K562 (cell line): ENCODE measurements around the gene FUT2. TPM values are rescaled to one million over a fixed set of nuclear protein-coding genes. Genes with fewer than 3 reads are reported as not detected.

Experiments used
- ATAC-seq: fragments of 200-7000 bp; cut with Tn5 transposase; 3 replicates; pipeline ENCODE4 v1.9.1; 2020; ENCODE audit warnings: moderate library complexity
- BruUV-seq: library from RNA; stranded (reverse); fragments of 400-500 nt; replicated peaks from 2 replicates; lab custom pipeline; 2021; lab: Mats Ljungman, UMichigan
- CTCF ChIA-PET: fragments of 300-600 bp; formaldehyde crosslinking; extraction: SDS; loops from one replicate; lab custom pipeline; 2021; ENCODE audit warnings: low intra/inter-chr PET ratio; lab: Yijun Ruan, JAX
- POLR2A ChIA-PET: fragments of 300-600, 350-650 bp; sonication (Branson Sonifier 250); formaldehyde crosslinking; extraction: SDS; loops from one replicate; lab custom pipeline; 2021; ENCODE audit warnings: antibody characterized with exemption, inconsistent platforms; lab: Yijun Ruan, JAX
- DNase-seq, 4 experiments: peaks; one replicate each; pipeline versions ENCODE4 v3.0.0 to v3.0.0-alpha.2; 2011 to 2018; ENCODE audit warnings: low spot score in 3 of 4, mixed read lengths in 3 of 4; ENCODE audit errors: extremely low read depth in 1 of 4
- FAIRE-seq: peaks from 2 replicates; lab custom pipeline; 2011; peaks lifted over from hg19 to GRCh38; lab: Jason Lieb, UNC
- H2AFZ ChIP-seq: 2 replicates; pipeline ENCODE4 v1.6.0; 2011; ENCODE audit warnings: low read depth, low read length, control low read depth, inconsistent platforms
- H3K27ac ChIP-seq: fragments of 200-600 bp; 3 replicates; pipeline ENCODE4 v1.8.0; 2011; ENCODE audit warnings: low read depth, mild to moderate bottlenecking, control low read depth, inconsistent platforms, low read length, moderate library complexity, mixed read lengths; ENCODE audit errors: extremely low read depth
- H3K27me3 ChIP-seq, 2 experiments: fragments of 300-600 bp in 1 of 2; 2 replicates in 1 of 2; 3 replicates in 1 of 2; pipeline versions ENCODE4 v1.6.0 to v1.8.0; 2011; ENCODE audit warnings: inconsistent platforms in 2 of 2, low read length in 2 of 2, mild to moderate bottlenecking in 1 of 2, mixed read lengths in 1 of 2, moderate library complexity in 1 of 2; ENCODE audit not compliant: control insufficient read depth in 2 of 2, insufficient read depth in 2 of 2
- H3K36me3 ChIP-seq: fragments of 300-600 bp; 3 replicates; pipeline ENCODE4 v1.8.0; 2011; ENCODE audit warnings: mild to moderate bottlenecking, low read length, inconsistent platforms; ENCODE audit not compliant: control insufficient read depth, insufficient read depth
- H3K4me1 ChIP-seq, 2 experiments: fragments of 200-600 bp in 1 of 2; replicated peaks in 1 of 2; 2 replicates in 1 of 2; 3 replicates in 1 of 2; pipeline versions ENCODE4 v1.5.1 to v1.8.0; 2011; ENCODE audit warnings: inconsistent platforms in 2 of 2, low read length in 2 of 2, mild to moderate bottlenecking in 1 of 2, mixed read lengths in 1 of 2, moderate library complexity in 1 of 2; ENCODE audit not compliant: control insufficient read depth in 2 of 2, insufficient read depth in 2 of 2
- H3K4me2 ChIP-seq: 2 replicates; pipeline ENCODE4 v1.6.1; 2011; ENCODE audit warnings: low read length, control low read depth, inconsistent platforms, mixed read lengths; ENCODE audit not compliant: insufficient read depth
- H3K4me3 ChIP-seq: fragments of 200-600 bp; sonication (generic), shearing (Covaris generic); 2 replicates; pipeline ENCODE4 v1.5.1; 2016; ENCODE audit warnings: control low read depth, inconsistent platforms
- H3K79me2 ChIP-seq: fragments of 200-600 bp; 3 replicates; pipeline ENCODE4 v1.8.0; 2011; ENCODE audit warnings: low read length, inconsistent platforms; ENCODE audit not compliant: control insufficient read depth, insufficient read depth
- H3K9ac ChIP-seq, 2 experiments: 2 replicates each; pipeline versions ENCODE4 v1.6.0 to v1.6.1; 2011; ENCODE audit warnings: low read depth in 2 of 2, low read length in 2 of 2, control low read depth in 1 of 2, inconsistent platforms in 1 of 2, mild to moderate bottlenecking in 1 of 2, mixed read lengths in 1 of 2; ENCODE audit not compliant: insufficient read depth in 1 of 2
- H3K9me1 ChIP-seq: one replicate; pipeline ENCODE4 v1.6.0; 2011; ENCODE audit warnings: inconsistent platforms, mild to moderate bottlenecking, low read length, moderate library complexity; ENCODE audit not compliant: control insufficient read depth, insufficient read depth
- H3K9me3 ChIP-seq: replicated peaks from 2 replicates; pipeline ENCODE4 v1.5.1; 2011; ENCODE audit warnings: low read depth, low read length, inconsistent platforms; ENCODE audit not compliant: control insufficient read depth, insufficient read depth
- H4K20me1 ChIP-seq: replicated peaks from 2 replicates; pipeline ENCODE4 v1.6.1; 2011; ENCODE audit warnings: low read length, inconsistent platforms, mixed read lengths; ENCODE audit not compliant: control insufficient read depth, insufficient read depth
- ARID3B ChIP-seq: fragments of 250-450 bp; sonication (Bioruptor Pico); IDR thresholded peaks from 2 replicates; pipeline ENCODE4 v1.4.0; 2020; ENCODE audit warnings: borderline replicate concordance
- ATF6 ChIP-seq: sonication (generic); formaldehyde crosslinking; IDR thresholded peaks from 2 replicates; pipeline ENCODE4 v1.4.0; 2020; ENCODE audit warnings: mild to moderate bottlenecking, missing genetic modification reagents
- CBX3 ChIP-seq, 2 experiments: IDR thresholded peaks; 1 replicate in 1 of 2; 2 replicates in 1 of 2; pipeline ENCODE4 v1.6.1; 2012; ENCODE audit warnings: inconsistent platforms in 2 of 2, low read length in 2 of 2, borderline replicate concordance in 1 of 2, control low read depth in 1 of 2
- DPF2 ChIP-seq: fragments of 450-650 bp; IDR thresholded peaks from 2 replicates; pipeline ENCODE4 v1.6.1; 2016
- ELF1 ChIP-seq: fragments of 200-800 bp; sonication (Bioruptor generic); IDR thresholded peaks from 2 replicates; pipeline ENCODE4 v1.6.1; 2016; ENCODE audit warnings: missing genetic modification characterization, missing compliant biosample characterization
- ILF3 ChIP-seq: fragments of 450-650 bp; IDR thresholded peaks from 2 replicates; pipeline ENCODE4 v1.6.1; 2018; ENCODE audit warnings: antibody characterized with exemption, mild to moderate bottlenecking, moderate library complexity, borderline replicate concordance
- MBD2 ChIP-seq: sonication (generic); IDR thresholded peaks from 2 replicates; pipeline ENCODE4 v1.6.1; 2016; ENCODE audit warnings: low read depth, borderline replicate concordance
- MCM7 ChIP-seq, 2 experiments: fragments of 450-650 bp; IDR thresholded peaks; 2 replicates each; pipeline ENCODE4 v1.6.1; 2016 to 2018
- PKNOX1 ChIP-seq: fragments of 450-650 bp; IDR thresholded peaks from 2 replicates; pipeline ENCODE4 v1.6.1; 2016
- POLR2AphosphoS5 ChIP-seq: IDR thresholded peaks from 2 replicates; pipeline ENCODE4 v1.6.1; 2011; ENCODE audit warnings: mild to moderate bottlenecking, low read depth, low read length, moderate library complexity; ENCODE audit not compliant: control insufficient read depth, insufficient read depth
- RBBP5 ChIP-seq: fragments of 200-600 bp; sonication (generic); IDR thresholded peaks from 2 replicates; pipeline ENCODE4 v1.6.1; 2012; ENCODE audit warnings: borderline replicate concordance, mild to moderate bottlenecking, low read length, control low read depth, inconsistent platforms; ENCODE audit not compliant: insufficient read depth, poor library complexity, severe bottlenecking
- RBM25 ChIP-seq: fragments of 200-400 bp; formaldehyde crosslinking; IDR thresholded peaks from 2 replicates; pipeline ENCODE4 v1.6.1; 2018; ENCODE audit warnings: low read length, low read depth, moderate library complexity; ENCODE audit not compliant: severe bottlenecking
- SP1 ChIP-seq: sonication (generic); formaldehyde crosslinking; IDR thresholded peaks from 2 replicates; pipeline ENCODE4 v1.8.1; 2022; ENCODE audit warnings: mild to moderate bottlenecking, missing genetic modification reagents
- SRSF1 ChIP-seq: fragments of 200-400 bp; formaldehyde crosslinking; IDR thresholded peaks from 2 replicates; pipeline ENCODE4 v1.6.1; 2017; ENCODE audit warnings: mild to moderate bottlenecking, low read depth, low read length, moderate library complexity
- TCF3 ChIP-seq: sonication (generic); formaldehyde crosslinking; IDR thresholded peaks from 2 replicates; pipeline ENCODE4 v1.4.0; 2020; ENCODE audit warnings: mild to moderate bottlenecking, missing genetic modification reagents
- TEAD1 ChIP-seq, 2 experiments: fragments of 450-650 bp in 1 of 2; sonication (generic) in 1 of 2; formaldehyde crosslinking; IDR thresholded peaks; 2 replicates each; pipeline versions ENCODE4 v1.4.0 to v1.8.0; 2020 to 2022; ENCODE audit warnings: mild to moderate bottlenecking in 2 of 2, missing genetic modification reagents in 1 of 2
- ZFX ChIP-seq: sonication (generic); formaldehyde crosslinking; IDR thresholded peaks from 2 replicates; pipeline ENCODE4 v1.8.0; 2022; ENCODE audit warnings: mild to moderate bottlenecking, missing genetic modification reagents, moderate library complexity
- WGBS: fragments of 100-300 bp; shearing (Covaris generic); methylation state at CpG from one replicate; pipeline ENCODE4 v1.1.6; 2016; ENCODE audit warnings: low coverage, mixed read lengths; ENCODE audit not compliant: insufficient coverage; ENCODE audit errors: missing lambda C conversion rate; 5-methylcytosine and 5-hydroxymethylcytosine counted together
- in situ Hi-C: fragments of 300-500 bp; cut with MboI; formaldehyde crosslinking; loops from 4 replicates; pipeline ENCODE4 v1.15.0; 2018; ENCODE audit warnings: inconsistent platforms, mixed read lengths
- intact Hi-C: fragments of 100-400 bp; cut with micrococcal nuclease; formaldehyde crosslinking; loops from 2 replicates; pipeline ENCODE4 v1.14.2; 2022
- polyA plus RNA-seq, 8 experiments: library from polyadenylated mRNA; depleted of rRNA in 4 of 8; stranded (reverse) in 5 of 8; unstranded in 3 of 8; fragments of >200 nt; fragmentation: Nextera tagmentation in 2 of 8; fragmentation: Illumina TruSeq in 1 of 8; extraction: Ambion mirVana in 2 of 8; extraction: Trizol in 1 of 8; gene quantifications; 2 replicates each; pipeline versions ENCODE4 v1.2.1 to v1.2.3, GENCODE V29; 2011 to 2014; ENCODE audit warnings: inconsistent platforms in 1 of 8, missing spikeins in 1 of 8
- total RNA-seq, 7 experiments: library from RNA; depleted of rRNA in 6 of 7; stranded (reverse); fragments of >200 nt in 6 of 7; fragmentation: Illumina TruSeq in 2 of 7; extraction: Trizol in 2 of 7; gene quantifications; 2 replicates each; pipeline versions ENCODE4 v1.2.1 to v1.2.3, GENCODE V29; 2011 to 2021; ENCODE audit warnings: low replicate concordance in 1 of 7

FUT2 gene
- total and polyA plus RNA-seq, 9 of the 15 experiments (the other 6 are each of a cell fraction or from before 2014, with no cell fraction given), result 0.03 to 0.04 TPM; not detected in 7

- Histone ChIP-seq H4K20me1 (no peaks in the 10 kb centered on the region), H3K4me2 (peak overlapping the region; percentile 51), H3K79me2 (no peaks in the 10 kb centered on the region), H3K9ac (peak overlapping the region; percentile 20 to 87; a peak in 1 of 4 replicates), H3K9me3 (no peaks in the 10 kb centered on the region), H2AFZ (peak overlapping the region; percentile 76), H3K9me1 (no peaks in the 10 kb centered on the region), H3K4me1 (peaks cover 10 to 30% of the 10 kb centered on the region in 2 experiments; a peak in 4 of 5 replicates), H3K27ac (peak overlapping the region; percentile 31; the same call in 2 of the 3 replicates), H3K27me3 (no peaks in the 10 kb centered on the region), H3K36me3 (no peaks in the 10 kb centered on the region), H3K4me3 (no peak overlapping the region)
- in situ Hi-C loops, result no loop called here
- ChIA-PET POLR2A (interaction anchor here (0.6 to 1.1 kb wide), 2 partner anchors 14 to 19 kb away, joined by 3 read pairs; no protein-coding TSS in a partner anchor), CTCF (no interaction called here)
- WGBS, result 0% methylated on average over 4 of the region's 4 CpGs
- intact Hi-C loops, result no loop called here
- ATAC-seq (peak; percentile 89), FAIRE-seq (peak; percentile 91), DNase-seq (peak; percentile 54 to 79 (median 60))
- no TSS peak for BruUV-seq
- TF ChIP-seq SP1 (CRISPR knock-in tag), result 0 out of 2 replicates have a peak, but pooled peaks have one; percentile 34
- TF ChIP-seq DPF2, result peak; percentile 74
- no peak for TF ChIP-seq MCM7 (IDR thresholded peaks at IDR 0.05)
- no peak for TF ChIP-seq ATF6
- peak; percentile 90 for TF ChIP-seq RBM25
- TF ChIP-seq SRSF1, result no peak
- no peak for TF ChIP-seq RBBP5
- peak; percentile 64 for TF ChIP-seq PKNOX1
- TF ChIP-seq ELF1 (tag), result peak; percentile 40; the same call in 1 of the 2 replicates
- peak; percentile 54; the same call in 1 of the 2 replicates for TF ChIP-seq POLR2AphosphoS5
- TF ChIP-seq CBX3 (IDR thresholded peaks at IDR 0.05; ENCODE audit: borderline replicate concordance in 1 of 2, low read length in 2 of 2), result peak in 1 of 2 experiments; percentile 27; a peak in 1 of 3 replicates
- TF ChIP-seq ZFX, result peak; percentile 35
- TF ChIP-seq ILF3, result no peak
- TF ChIP-seq TCF3 (CRISPR knock-in tag), result peak; percentile 84
- TF ChIP-seq ARID3B (CRISPR knock-in tag), result no peak
- TF ChIP-seq MBD2, result 0 out of 2 replicates have a peak, but pooled peaks have one; percentile 24
- TF ChIP-seq TEAD1 (CRISPR knock-in tag; IDR thresholded peaks at IDR 0.05), result peak; percentile 65 to 86; a peak in 3 of 4 replicates
Measured at GRCh38 chr19:48698046-48698445, 2.3 kb downstream of the FUT2 start.
